ENCODE results near the gene MALL.
"Not testable (repeated sequence)": the region's sequence is repeated elsewhere in the genome, so short reads cannot be mapped to it uniquely, and the experiment has no call there.

MALL gene

GRCh38 chr2:110050222-110050621 lies 65.4 kb downstream of the MALL start:
- DNase-seq (ENCODE audit: low read depth in 2 of 2) = not testable (repeated sequence)

DNA sequence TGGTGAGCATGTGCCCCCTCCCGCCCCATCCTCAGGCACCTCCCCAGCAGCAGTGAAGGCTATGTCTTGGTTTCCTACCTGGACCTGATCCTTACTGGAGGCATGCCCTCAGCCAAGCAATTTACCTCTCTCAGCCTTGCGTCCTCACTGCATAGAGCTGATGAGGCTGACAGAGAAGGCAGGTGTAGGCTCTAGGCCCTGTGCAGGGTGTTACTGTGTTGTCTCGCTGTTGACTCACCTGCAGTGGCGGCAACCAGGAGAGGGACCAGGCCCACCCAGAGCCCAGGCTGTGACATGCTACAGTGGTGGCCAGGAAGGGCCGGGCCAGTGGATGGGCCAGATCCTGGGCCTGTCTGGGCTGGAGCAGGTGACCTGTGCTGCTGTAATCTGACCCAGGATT lies 65.9 kb downstream of the MALL start:
- not testable (repeated sequence) for DNase-seq (ENCODE audit: low read depth in 2 of 2)

- DNase-seq (ENCODE audit: low read depth in 2 of 2) = not testable (repeated sequence)
Observed at GRCh38 chr2:110048255-110049197, 67.1 kb downstream of the MALL start.

- DNase-seq (ENCODE audit: low read depth in 2 of 2) = not testable (repeated sequence)
Observed at GRCh38 chr2:110047225-110047624, 68.4 kb downstream of the MALL start.

DNA sequence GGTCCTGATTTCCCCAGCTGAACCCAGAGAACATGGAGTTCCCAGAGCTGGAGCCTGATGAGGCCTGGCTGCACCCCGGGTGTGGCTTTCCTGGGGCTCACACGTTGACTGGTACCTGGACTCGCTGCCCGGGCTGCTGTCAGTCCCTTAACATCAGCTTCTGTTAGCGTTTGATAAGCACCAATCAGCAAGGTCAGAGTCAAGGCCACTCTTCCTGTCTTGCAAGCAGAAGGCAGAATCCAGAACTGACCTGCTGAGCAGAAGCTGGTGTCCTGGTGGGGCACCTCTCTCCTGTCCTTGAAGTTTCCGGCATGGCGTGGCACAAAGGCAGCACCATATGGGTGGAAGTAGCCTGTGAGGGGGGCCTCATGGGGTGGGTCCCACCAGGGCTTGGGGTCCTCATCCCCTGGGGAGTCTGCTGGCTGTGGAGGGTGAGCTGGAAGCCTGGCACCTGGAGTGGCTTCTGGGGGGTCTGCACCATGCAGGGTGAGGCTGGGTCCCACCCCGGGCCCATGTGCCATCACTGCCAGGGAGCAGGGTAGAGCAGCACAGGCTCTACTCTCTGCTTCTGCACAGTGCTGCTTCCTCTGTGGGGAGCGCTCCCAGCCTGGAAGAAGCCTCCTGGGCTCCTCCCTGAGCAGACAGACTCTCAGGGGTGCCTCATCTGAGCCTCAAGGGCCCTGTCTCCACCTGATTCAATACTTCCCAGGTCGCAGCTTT lies 73.5 kb downstream of the MALL start:
- not testable (repeated sequence) for DNase-seq (ENCODE audit: low read depth in 2 of 2)

DNA sequence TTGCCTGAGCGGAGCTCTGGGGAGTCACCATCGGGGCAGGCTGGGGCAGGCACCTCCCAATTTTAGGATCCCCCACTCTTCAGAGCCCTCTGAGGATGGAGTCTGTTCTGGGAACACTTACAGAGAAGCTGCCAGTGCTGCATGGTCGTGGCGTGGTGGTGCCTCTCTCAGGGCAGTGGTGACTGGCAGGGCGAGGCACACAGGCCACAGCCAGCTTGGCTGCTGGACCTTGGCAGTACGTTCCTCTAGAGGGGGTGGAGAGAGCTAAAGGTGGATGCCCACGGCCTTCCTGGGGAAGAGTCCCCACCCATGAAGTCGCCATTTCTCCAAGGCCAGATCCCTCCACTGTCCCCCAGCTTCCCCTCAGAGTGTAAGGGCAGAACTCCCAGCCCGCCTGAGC lies 78.3 kb downstream of the MALL start:
- not testable (repeated sequence) for DNase-seq (ENCODE audit: low read depth in 2 of 2)

DNA sequence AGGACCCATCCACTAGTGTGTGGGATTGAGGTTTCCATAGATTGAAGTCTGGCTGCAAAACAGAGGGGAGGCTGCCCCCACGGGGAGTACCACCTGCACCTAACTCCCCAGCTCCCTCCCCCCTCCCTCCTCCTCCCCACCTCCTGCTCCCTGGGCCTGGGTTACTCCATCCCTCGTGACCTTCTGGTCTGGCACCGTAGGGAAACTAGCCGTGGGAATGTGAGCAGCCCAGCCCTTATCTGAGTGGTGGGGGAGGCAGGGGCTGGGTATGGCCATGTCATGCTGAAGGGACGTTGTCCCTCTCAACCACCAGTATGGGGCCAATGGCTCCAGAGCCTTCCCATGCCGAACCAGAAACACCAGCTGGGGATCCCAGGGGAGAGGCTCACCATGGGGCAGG lies 80.2 kb downstream of the MALL start:
- DNase-seq (ENCODE audit: low read depth in 2 of 2) = not testable (repeated sequence)

DNA sequence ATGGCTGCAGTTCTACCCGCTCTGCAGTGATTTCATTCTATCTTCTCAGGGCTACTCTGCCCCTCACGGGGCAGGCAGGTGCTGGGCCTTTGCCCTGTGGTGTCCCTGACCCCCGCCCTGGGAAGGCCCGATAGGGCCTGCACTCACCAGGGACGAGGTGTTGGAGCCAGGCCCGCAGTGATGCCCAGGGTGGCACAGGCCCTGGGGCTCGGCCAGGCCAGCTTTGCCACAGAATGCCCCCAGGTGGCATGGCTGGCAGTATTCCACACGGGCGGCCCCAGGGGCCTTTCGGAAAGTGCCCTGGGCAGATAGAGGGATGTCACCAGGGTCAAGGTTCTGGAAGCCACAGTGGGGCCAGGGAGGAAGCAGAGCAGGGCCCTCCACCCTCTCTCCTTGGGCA lies 80.7 kb downstream of the MALL start:
- not testable (repeated sequence) for DNase-seq (ENCODE audit: low read depth in 2 of 2)

Data from activated CD4-positive, alpha-beta T cell treated with anti-CD3 and anti-CD28 coated beads for 24 hours (primary cell).